ENCODE measurements around the gene BATF3. TPM values are rescaled to one million over a fixed set of nuclear protein-coding genes. Genes with fewer than 3 reads are reported as not detected.

BATF3 gene, protein sequence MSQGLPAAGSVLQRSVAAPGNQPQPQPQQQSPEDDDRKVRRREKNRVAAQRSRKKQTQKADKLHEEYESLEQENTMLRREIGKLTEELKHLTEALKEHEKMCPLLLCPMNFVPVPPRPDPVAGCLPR
- polyA plus RNA-seq, result 17.6 and 18.0 TPM in 2 replicates

DNA sequence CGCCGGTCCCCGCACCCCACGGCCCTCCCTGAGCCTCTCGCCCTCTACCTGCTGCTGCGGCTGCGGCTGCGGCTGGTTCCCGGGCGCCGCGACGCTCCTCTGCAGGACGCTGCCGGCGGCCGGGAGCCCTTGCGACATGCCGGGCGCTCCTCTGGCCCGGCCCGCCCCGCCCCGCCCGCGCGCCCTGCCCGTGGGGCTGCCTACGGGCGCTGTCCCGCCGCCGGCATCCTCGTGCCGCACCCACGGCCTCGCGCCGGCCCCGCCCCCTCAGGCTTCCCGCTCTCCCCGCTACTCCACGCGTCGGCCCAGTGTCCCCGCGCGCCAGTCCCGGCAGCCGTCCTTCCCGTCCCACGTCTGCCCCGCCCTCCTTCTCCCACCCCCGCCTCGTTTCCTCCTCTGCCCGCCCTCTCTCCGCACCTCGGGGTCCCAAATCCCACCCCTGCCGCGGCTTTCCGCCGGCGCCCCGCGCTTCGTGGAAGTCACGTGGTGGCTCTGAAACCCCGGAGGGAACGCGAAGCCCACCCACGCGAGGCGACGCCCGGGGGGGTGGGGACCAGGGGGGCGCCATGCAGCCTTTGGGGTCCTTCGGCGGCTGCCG lies at the start of gene BATF3:
TSS of gene BATF3 (minus strand) at position 216 of the 598 bp plus-strand sequence. CDS start at position 138, 78 bp downstream.

Other genes with a start within 250 kb of the BATF3 start
- 1.0 and 1.6 TPM in 2 replicates for gene ATF3, start 91.1 kb downstream of the BATF3 start, polyA plus RNA-seq
- 35.3 and 47.9 TPM in 2 replicates for gene NSL1, start 91.9 kb upstream of the BATF3 start, polyA plus RNA-seq
- gene TATDN3, start 92.1 kb upstream of the BATF3 start, polyA plus RNA-seq, result 21.8 and 25.3 TPM in 2 replicates
- 1.7 TPM in 1 of 2 replicates, not detected in the other for gene SPATA45, start 147.8 kb upstream of the BATF3 start, polyA plus RNA-seq
- 18.3 and 32.9 TPM in 2 replicates for gene FLVCR1, start 158.4 kb upstream of the BATF3 start, polyA plus RNA-seq